H9 (cell line): ENCODE results near the gene KRTAP10-3. TPM values are rescaled to one million over a fixed set of nuclear protein-coding genes. Genes with fewer than 3 reads are reported as not detected.

Experiments
- DNase-seq: peaks from one replicate; pipeline ENCODE4 v3.0.0-alpha.2; 2017
- H2AFZ ChIP-seq: one replicate; pipeline ENCODE4 v1.6.1; 2013; ENCODE audit warnings: mild to moderate bottlenecking, low read length, control low read depth, moderate library complexity
- H2AK5ac ChIP-seq: 2 replicates; pipeline ENCODE4 v1.6.1; 2013; ENCODE audit warnings: low read length, control low read depth, mixed read lengths; ENCODE audit not compliant: insufficient read length
- H2BK120ac ChIP-seq: one replicate; pipeline ENCODE4 v1.6.1; 2013; ENCODE audit warnings: low read depth, mild to moderate bottlenecking, low read length, control low read depth, inconsistent platforms; ENCODE audit not compliant: poor library complexity, severe bottlenecking
- H2BK12ac ChIP-seq: 2 replicates; pipeline ENCODE4 v1.6.1; 2013; ENCODE audit warnings: low read length, control low read depth, mixed read lengths, low read depth; ENCODE audit not compliant: insufficient read length
- H2BK15ac ChIP-seq: 2 replicates; pipeline ENCODE4 v1.6.1; 2013; ENCODE audit warnings: low read depth, low read length, control low read depth
- H2BK20ac ChIP-seq: one replicate; pipeline ENCODE4 v1.6.1; 2013; ENCODE audit warnings: low read depth, mild to moderate bottlenecking, low read length, control low read depth, inconsistent platforms; ENCODE audit not compliant: poor library complexity, severe bottlenecking
- H2BK5ac ChIP-seq: 2 replicates; pipeline ENCODE4 v1.6.1; 2013; ENCODE audit warnings: low read length, control low read depth, mixed read lengths; ENCODE audit not compliant: insufficient read length
- H3K14ac ChIP-seq: 2 replicates; pipeline ENCODE4 v1.6.1; 2013; ENCODE audit warnings: low read length, control low read depth; ENCODE audit not compliant: insufficient read depth
- H3K18ac ChIP-seq: 2 replicates; pipeline ENCODE4 v1.6.1; 2013; ENCODE audit warnings: low read depth, mild to moderate bottlenecking, mixed read lengths, low read length, control low read depth; ENCODE audit not compliant: insufficient read length
- H3K23ac ChIP-seq: 2 replicates; pipeline ENCODE4 v1.6.1; 2013; ENCODE audit warnings: low read length, control low read depth, mixed read lengths, low read depth; ENCODE audit not compliant: insufficient read length
- H3K23me2 ChIP-seq: 2 replicates; pipeline ENCODE4 v1.6.1; 2013; ENCODE audit warnings: low read depth, mild to moderate bottlenecking, mixed read lengths, low read length, control low read depth; ENCODE audit not compliant: insufficient read length, poor library complexity, severe bottlenecking
- H3K27ac ChIP-seq: 2 replicates; pipeline ENCODE4 v1.5.1; 2013; ENCODE audit warnings: low read length, control low read depth, mixed read lengths, low read depth; ENCODE audit not compliant: insufficient read length
- H3K27me3 ChIP-seq: 2 replicates; pipeline ENCODE4 v1.6.1; 2013; ENCODE audit warnings: low read length, control low read depth, inconsistent platforms; ENCODE audit not compliant: insufficient read depth
- H3K4ac ChIP-seq: 2 replicates; pipeline ENCODE4 v1.6.1; 2013; ENCODE audit warnings: low read depth, mild to moderate bottlenecking, control low read depth, inconsistent platforms, low read length, moderate library complexity
- H3K4me1 ChIP-seq: 2 replicates; pipeline ENCODE4 v1.6.1; 2013; ENCODE audit warnings: low read length, control low read depth, inconsistent platforms; ENCODE audit not compliant: insufficient read depth
- H3K4me2 ChIP-seq: 2 replicates; pipeline ENCODE4 v1.6.1; 2013; ENCODE audit warnings: low read length, control low read depth, mixed read lengths; ENCODE audit not compliant: insufficient read length, insufficient read depth
- H3K56ac ChIP-seq: 2 replicates; pipeline ENCODE4 v1.6.1; 2013; ENCODE audit warnings: low read depth, mild to moderate bottlenecking, mixed read lengths, low read length, control low read depth; ENCODE audit not compliant: insufficient read length
- H3K79me1 ChIP-seq: 2 replicates; pipeline ENCODE4 v1.6.1; 2013; ENCODE audit warnings: low read depth, mild to moderate bottlenecking, moderate library complexity, low read length, control low read depth, inconsistent platforms; ENCODE audit not compliant: insufficient read depth, poor library complexity, severe bottlenecking
- H3K79me2 ChIP-seq: 2 replicates; pipeline ENCODE4 v1.6.1; 2013; ENCODE audit warnings: low read length, control low read depth, inconsistent platforms; ENCODE audit not compliant: insufficient read depth
- H3K9ac ChIP-seq: 2 replicates; pipeline ENCODE4 v1.6.1; 2013; ENCODE audit warnings: low read length, control low read depth, mixed read lengths; ENCODE audit not compliant: insufficient read length; ENCODE audit errors: extremely low read depth
- H3K9me3 ChIP-seq: one replicate; pipeline ENCODE4 v1.6.1; 2013; ENCODE audit warnings: low read depth, low read length, inconsistent platforms; ENCODE audit not compliant: control insufficient read depth
- H3T11ph ChIP-seq: one replicate; pipeline ENCODE4 v1.6.1; 2013; ENCODE audit warnings: mild to moderate bottlenecking, low read length, control low read depth, inconsistent platforms
- H4K20me1 ChIP-seq: one replicate; pipeline ENCODE4 v1.6.1; 2013; ENCODE audit not compliant: control insufficient read depth, insufficient read length, insufficient read depth
- H4K5ac ChIP-seq: 2 replicates; pipeline ENCODE4 v1.6.1; 2013; ENCODE audit warnings: low read depth, mild to moderate bottlenecking, mixed read lengths, low read length, control low read depth; ENCODE audit not compliant: insufficient read length
- H4K8ac ChIP-seq: replicated peaks from 2 replicates; pipeline ENCODE4 v1.6.1; 2013; ENCODE audit warnings: low read length, control low read depth, mixed read lengths, low read depth; ENCODE audit not compliant: insufficient read length
- H4K91ac ChIP-seq: 2 replicates; pipeline ENCODE4 v1.6.1; 2013; ENCODE audit warnings: low read depth, mild to moderate bottlenecking, moderate library complexity, mixed read lengths, low read length, control low read depth; ENCODE audit not compliant: insufficient read length
- H3K27ac Mint-ChIP-seq, 3 experiments: 2 replicates in 2 of 3; 3 replicates in 1 of 3; pipeline ENCODE4 v1.8.0; 2020 to 2021; ENCODE audit warnings: mixed read lengths in 3 of 3, mild to moderate bottlenecking in 1 of 3, moderate library complexity in 1 of 3
- H3K27me3 Mint-ChIP-seq: 2 replicates; pipeline ENCODE4 v1.8.0; 2021; ENCODE audit warnings: low read depth, mild to moderate bottlenecking, moderate library complexity, mixed read lengths
- H3K36me3 Mint-ChIP-seq, 3 experiments: 2 replicates in 2 of 3; 3 replicates in 1 of 3; pipeline ENCODE4 v1.8.0; 2020 to 2021; ENCODE audit warnings: low read depth in 3 of 3, mixed read lengths in 3 of 3; ENCODE audit not compliant: insufficient read depth in 1 of 3
- H3K4me1 Mint-ChIP-seq, 2 experiments: 2 replicates each; pipeline ENCODE4 v1.8.0; 2020; ENCODE audit warnings: mixed read lengths in 2 of 2
- H3K4me3 Mint-ChIP-seq, 2 experiments: 2 replicates in 1 of 2; 3 replicates in 1 of 2; pipeline ENCODE4 v1.8.0; 2020 to 2021; ENCODE audit warnings: mild to moderate bottlenecking in 2 of 2, mixed read lengths in 2 of 2, moderate library complexity in 1 of 2
- H3K9me3 Mint-ChIP-seq, 2 experiments: 2 replicates in 1 of 2; 3 replicates in 1 of 2; pipeline ENCODE4 v1.8.0; 2020; ENCODE audit warnings: mild to moderate bottlenecking in 2 of 2, mixed read lengths in 2 of 2, moderate library complexity in 1 of 2
- CTCF ChIP-seq: fragments of 200-600 bp; sonication (generic); conservative IDR thresholded peaks from 3 replicates; pipeline ENCODE4 v1.8.0; 2021; ENCODE audit warnings: antibody characterized with exemption, mild to moderate bottlenecking
- WGBS: extraction: QIAGEN DNeasy Blood & Tissue Kit; methylation state at CpG from one replicate; pipeline ENCODE4 v1.1.7; 2013; ENCODE audit warnings: missing lambda C conversion rate, low lambda C conversion rate, mixed read lengths; ENCODE audit not compliant: insufficient read length; ENCODE audit errors: extremely low coverage; 5-methylcytosine and 5-hydroxymethylcytosine counted together
- total RNA-seq: library from RNA; stranded (reverse); gene quantifications from 2 replicates; pipeline ENCODE4 v1.2.1, GENCODE V29; 2021

Gene KRTAP10-3
- total RNA-seq, 1 experiment from 2014 or later: not detected

- no peaks in the 10 kb centered on the region for H3K79me1 ChIP-seq
- H2BK120ac ChIP-seq: no peak overlapping the region
- H3T11ph ChIP-seq: no peak overlapping the region
- H4K20me1 ChIP-seq: no peaks in the 10 kb centered on the region
- peak; percentile 24 for DNase-seq
- peaks cover 48 to 49% of the 10 kb centered on the region in 2 experiments for H3K4me1 Mint-ChIP-seq
- H3K14ac ChIP-seq: no peak overlapping the region
- H3K9ac ChIP-seq: no peak overlapping the region
- peak overlapping the region in 1 of 3 experiments; percentile 60; a peak in 1 of 7 replicates for H3K27ac Mint-ChIP-seq
- H3K27ac ChIP-seq: no peak overlapping the region
- H3K27me3 Mint-ChIP-seq: no peaks in the 10 kb centered on the region; the same call in none of the 2 replicates
- H3K4ac ChIP-seq: no peak overlapping the region
- H3K56ac ChIP-seq: no peak overlapping the region
- no peaks in the 10 kb centered on the region; the same call in 1 of the 2 replicates for H3K4me1 ChIP-seq
- H2BK15ac ChIP-seq: no peak overlapping the region
- H3K36me3 Mint-ChIP-seq: 0 out of 7 replicates have a peak, but pooled peaks cover 0 to 4% (median 0%) of the 10 kb centered on the region in 3 experiments
- H2AK5ac ChIP-seq: no peak overlapping the region
- H4K8ac ChIP-seq: no peak overlapping the region
- no peak overlapping the region for H3K23ac ChIP-seq
- no peak overlapping the region for H2AFZ ChIP-seq
- no peak overlapping the region for H3K18ac ChIP-seq
- no peak overlapping the region for H2BK5ac ChIP-seq
- H3K9me3 Mint-ChIP-seq: no peaks in the 10 kb centered on the region; a peak in 2 of 5 replicates
- no peak overlapping the region for H3K4me3 Mint-ChIP-seq
- no peaks in the 10 kb centered on the region for H3K27me3 ChIP-seq
- H3K79me2 ChIP-seq: no peaks in the 10 kb centered on the region
- no peak overlapping the region for H2BK20ac ChIP-seq
- WGBS: no CpG with 5 or more reads among the region's 12 CpGs
- no peak overlapping the region for H2BK12ac ChIP-seq
- H3K4me2 ChIP-seq: no peak overlapping the region
- H4K91ac ChIP-seq: no peak overlapping the region
- H4K5ac ChIP-seq: no peak overlapping the region
- H3K9me3 ChIP-seq: no peaks in the 10 kb centered on the region
- no peaks in the 10 kb centered on the region for H3K23me2 ChIP-seq
- TF ChIP-seq CTCF: no peak
Observed at GRCh38 chr21:44594406-44594916, 35.9 kb upstream of the KRTAP10-3 start.
